ENCODE results near the gene LCLAT1.

GRCh38 chr2:30509716-30510115, 62.7 kb downstream of the LCLAT1 start:
- TF ChIP-seq CTCF (IDR thresholded peaks at IDR 0.05) (no peak), POLR2AphosphoS5 (IDR thresholded peaks at IDR 0.05) (peak; percentile 81)

Measured in prostate gland (tissue), 2 donors.